Transverse colon (tissue), 4 donors: ENCODE data around the gene PTPRN2.

Experiments
- POLR2AphosphoS5 ChIP-seq, 3 donors: sonication (generic); formaldehyde crosslinking; IDR thresholded peaks; one replicate each; pipeline ENCODE4 v1.6.1; 2016; ENCODE audit warnings: antibody characterized with exemption in 3 of 3
- TF ChIP-seq, protein P1 (sequence below), 5 experiments: fragments of 200-600 bp in 3 of 5; fragments of 450-650 bp in 2 of 5; sonication (generic) in 3 of 5; IDR thresholded peaks; 1 replicate in 2 of 5; 2 replicates in 3 of 5; pipeline ENCODE4 v1.5.1; 2016 to 2017; ENCODE audit warnings: antibody characterized with exemption in 5 of 5, inconsistent platforms in 3 of 5, mild to moderate bottlenecking in 2 of 5, moderate library complexity in 1 of 5

DNA sequence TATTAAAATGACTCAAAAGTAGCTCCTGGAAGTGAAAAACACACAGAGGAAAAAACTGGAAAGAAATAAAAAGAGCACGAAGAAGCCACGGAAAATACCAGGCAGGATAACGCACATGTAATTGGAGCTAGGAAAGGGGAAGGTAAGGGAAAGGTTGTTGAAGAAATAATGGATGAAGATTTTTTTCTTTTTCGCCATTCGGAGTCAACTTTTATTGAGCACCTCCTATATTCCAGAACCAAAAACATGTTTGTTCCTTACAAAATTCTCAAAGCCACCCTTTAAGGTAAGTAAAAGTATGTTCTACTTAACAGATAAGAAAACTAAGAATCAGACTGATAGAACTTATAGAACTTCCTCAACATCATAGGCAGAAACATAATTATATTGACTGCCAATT is 32.8 kb upstream of the PTPRN2 start:
- TF ChIP-seq, protein P1, sequence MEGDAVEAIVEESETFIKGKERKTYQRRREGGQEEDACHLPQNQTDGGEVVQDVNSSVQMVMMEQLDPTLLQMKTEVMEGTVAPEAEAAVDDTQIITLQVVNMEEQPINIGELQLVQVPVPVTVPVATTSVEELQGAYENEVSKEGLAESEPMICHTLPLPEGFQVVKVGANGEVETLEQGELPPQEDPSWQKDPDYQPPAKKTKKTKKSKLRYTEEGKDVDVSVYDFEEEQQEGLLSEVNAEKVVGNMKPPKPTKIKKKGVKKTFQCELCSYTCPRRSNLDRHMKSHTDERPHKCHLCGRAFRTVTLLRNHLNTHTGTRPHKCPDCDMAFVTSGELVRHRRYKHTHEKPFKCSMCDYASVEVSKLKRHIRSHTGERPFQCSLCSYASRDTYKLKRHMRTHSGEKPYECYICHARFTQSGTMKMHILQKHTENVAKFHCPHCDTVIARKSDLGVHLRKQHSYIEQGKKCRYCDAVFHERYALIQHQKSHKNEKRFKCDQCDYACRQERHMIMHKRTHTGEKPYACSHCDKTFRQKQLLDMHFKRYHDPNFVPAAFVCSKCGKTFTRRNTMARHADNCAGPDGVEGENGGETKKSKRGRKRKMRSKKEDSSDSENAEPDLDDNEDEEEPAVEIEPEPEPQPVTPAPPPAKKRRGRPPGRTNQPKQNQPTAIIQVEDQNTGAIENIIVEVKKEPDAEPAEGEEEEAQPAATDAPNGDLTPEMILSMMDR (IDR thresholded peaks at IDR 0.05): no peak
- TF ChIP-seq POLR2AphosphoS5 (IDR thresholded peaks at IDR 0.05): no peak
